Fibroblast of lung (primary cell): ENCODE data around the gene RXFP2. TPM values are rescaled to one million over a fixed set of nuclear protein-coding genes. Genes with fewer than 3 reads are reported as not detected.

Experiments
- DNase-seq, 2 donors: peaks; one replicate each; pipeline versions ENCODE4 v3.0.0 to v3.0.0-alpha.2; 2010; ENCODE audit warnings: low read depth in 2 of 2
- H2AFZ ChIP-seq: 2 replicates; pipeline ENCODE4 v1.5.1; 2012; ENCODE audit warnings: low read length, control low read depth, inconsistent platforms
- H3K27ac ChIP-seq: 2 replicates; pipeline ENCODE4 v1.5.1; 2011; ENCODE audit warnings: low read length, control low read depth; ENCODE audit not compliant: insufficient read depth
- H3K27me3 ChIP-seq: 2 replicates; pipeline ENCODE4 v1.5.1; 2011; ENCODE audit warnings: mild to moderate bottlenecking, low read length; ENCODE audit not compliant: control insufficient read depth, insufficient read depth
- H3K36me3 ChIP-seq: 2 replicates; pipeline ENCODE4 v1.5.1; 2011; ENCODE audit warnings: low read length; ENCODE audit not compliant: control insufficient read depth, insufficient read depth
- H3K4me1 ChIP-seq: 2 replicates; pipeline ENCODE4 v1.5.1; 2011; ENCODE audit warnings: low read length; ENCODE audit not compliant: control insufficient read depth, insufficient read depth; ENCODE audit errors: extremely low read depth
- H3K4me2 ChIP-seq: 2 replicates; pipeline ENCODE4 v1.5.1; 2011; ENCODE audit warnings: low read length, control low read depth; ENCODE audit not compliant: insufficient read depth; ENCODE audit errors: extremely low read depth
- H3K4me3 ChIP-seq, 4 experiments: fragments of 200-600 bp in 1 of 4; sonication (generic) in 1 of 4; replicated peaks in 1 of 4; 2 replicates each; pipeline ENCODE4 v1.5.1; 2011 to 2016; ENCODE audit warnings: low read length in 4 of 4, low read depth in 3 of 4, mild to moderate bottlenecking in 3 of 4, control low read depth in 2 of 4, inconsistent platforms in 1 of 4, mixed read lengths in 1 of 4; ENCODE audit not compliant: insufficient read depth in 1 of 4; ENCODE audit errors: control extremely low read depth in 1 of 4
- H3K79me2 ChIP-seq: 2 replicates; pipeline ENCODE4 v1.5.1; 2012; ENCODE audit warnings: mild to moderate bottlenecking, low read length, inconsistent platforms; ENCODE audit not compliant: control insufficient read depth, insufficient read depth
- H3K9ac ChIP-seq: 2 replicates; pipeline ENCODE4 v1.5.1; 2011; ENCODE audit warnings: mild to moderate bottlenecking, low read length, control low read depth; ENCODE audit not compliant: insufficient read depth
- H3K9me3 ChIP-seq: 2 replicates; pipeline ENCODE4 v1.5.1; 2012; ENCODE audit warnings: low read depth, low read length; ENCODE audit not compliant: control insufficient read depth, insufficient read depth
- H4K20me1 ChIP-seq: 2 replicates; pipeline ENCODE4 v1.5.1; 2011; ENCODE audit warnings: low read length; ENCODE audit not compliant: control insufficient read depth, insufficient read depth; ENCODE audit errors: extremely low read depth
- CTCF ChIP-seq, 2 donors: IDR thresholded peaks in 1 of 2; conservative IDR thresholded peaks in 1 of 2; 1 replicate in 1 of 2; 2 replicates in 1 of 2; pipeline ENCODE4 v1.5.1; 2011 to 2012; ENCODE audit warnings: low read length in 2 of 2, control low read depth in 1 of 2, inconsistent platforms in 1 of 2, low read depth in 1 of 2, mild to moderate bottlenecking in 1 of 2
- EZH2 ChIP-seq: IDR thresholded peaks from 2 replicates; pipeline ENCODE4 v1.5.1; 2012; ENCODE audit warnings: low read length, control low read depth, mild to moderate bottlenecking; ENCODE audit errors: missing control alignments
- polyA plus RNA-seq, 2 donors: library from polyadenylated mRNA; depleted of rRNA in 1 of 2; stranded (reverse) in 1 of 2; unstranded in 1 of 2; fragments of >200 nt; gene quantifications; 2 replicates each; pipeline ENCODE4 v1.2.1, GENCODE V29; 2011 to 2012; ENCODE audit warnings: missing spikeins in 1 of 2
- total RNA-seq: library from RNA; depleted of rRNA; stranded (reverse); fragments of >200 nt; gene quantifications from 2 replicates; pipeline ENCODE4 v1.2.1, GENCODE V29; 2014

RXFP2 gene
- total and polyA plus RNA-seq, 2 donors (not counting 1 experiment from before 2014, with no cell fraction given) = not detected

- peak; percentile 61 to 93 for DNase-seq
- H3K4me2 ChIP-seq = no peak overlapping the region
- no peaks in the 10 kb centered on the region for H3K36me3 ChIP-seq
- H3K9me3 ChIP-seq = no peaks in the 10 kb centered on the region
- H3K27ac ChIP-seq = peak overlapping the region; percentile 63
- no peak overlapping the region for H3K9ac ChIP-seq
- peaks cover 13% of the 10 kb centered on the region for H3K4me1 ChIP-seq
- no peaks in the 10 kb centered on the region for H4K20me1 ChIP-seq
- no peaks in the 10 kb centered on the region for H3K79me2 ChIP-seq
- H3K27me3 ChIP-seq = no peaks in the 10 kb centered on the region
- TF ChIP-seq CTCF (conservative IDR thresholded peaks at IDR 0.05 in 1 of 2, IDR thresholded peaks at IDR 0.05 in 1 of 2; ENCODE audit: low read depth in 1 of 2, low read length in 2 of 2) (no peak), EZH2 (no peak)
- H2AFZ ChIP-seq = no peak overlapping the region
- H3K4me3 ChIP-seq = no peak overlapping the region
Measured at GRCh38 chr13:31765138-31765785, 25.9 kb downstream of the RXFP2 start.

GRCh38 chr13:31767175-31767900 is 28.0 kb downstream of the RXFP2 start:
- no peak overlapping the region for H3K4me3 ChIP-seq
- no peaks in the 10 kb centered on the region for H3K27me3 ChIP-seq
- DNase-seq = peak; percentile 62 to 98
- H4K20me1 ChIP-seq = no peaks in the 10 kb centered on the region
- H3K36me3 ChIP-seq = no peaks in the 10 kb centered on the region
- no peak overlapping the region for H3K9ac ChIP-seq
- H3K4me1 ChIP-seq = peaks cover 10% of the 10 kb centered on the region
- H3K27ac ChIP-seq = peak overlapping the region; percentile 8
- peak overlapping the region; percentile 26 for H3K4me2 ChIP-seq
- H2AFZ ChIP-seq = no peak overlapping the region
- no peaks in the 10 kb centered on the region for H3K79me2 ChIP-seq
- TF ChIP-seq EZH2 (no peak), CTCF (conservative IDR thresholded peaks at IDR 0.05 in 1 of 2, IDR thresholded peaks at IDR 0.05 in 1 of 2; ENCODE audit: low read depth in 1 of 2, low read length in 2 of 2) (no peak)
- H3K9me3 ChIP-seq = no peaks in the 10 kb centered on the region

GRCh38 chr13:31768351-31768750 is 29.0 kb downstream of the RXFP2 start:
- Histone ChIP-seq H3K9ac (no peak overlapping the region), H2AFZ (no peak overlapping the region), H3K36me3 (no peaks in the 10 kb centered on the region), H3K4me1 (peaks cover 10% of the 10 kb centered on the region), H4K20me1 (no peaks in the 10 kb centered on the region), H3K4me2 (no peak overlapping the region), H3K27me3 (no peaks in the 10 kb centered on the region), H3K9me3 (no peaks in the 10 kb centered on the region), H3K27ac (no peak overlapping the region), H3K79me2 (no peaks in the 10 kb centered on the region), H3K4me3 (no peak overlapping the region)
- DNase-seq = no peak
- TF ChIP-seq CTCF (conservative IDR thresholded peaks at IDR 0.05 in 1 of 2, IDR thresholded peaks at IDR 0.05 in 1 of 2; ENCODE audit: low read depth in 1 of 2, low read length in 2 of 2) (no peak), EZH2 (no peak)
